Urinary bladder (tissue), 4 donors: ENCODE measurements around the gene SEMA3G. TPM values are rescaled to one million over a fixed set of nuclear protein-coding genes. Genes with fewer than 3 reads are reported as not detected.
A peak's percentile ranks its signal among the peaks of the same experiment; 100 is the strongest.

Source experiments
- DNase-seq: peaks from one replicate; pipeline ENCODE4 v3.0.0-alpha.2; 2015; ENCODE audit errors: extremely low spot score
- H3K27ac ChIP-seq: one replicate; pipeline ENCODE4 v1.5.1; 2013; ENCODE audit warnings: low read depth, mild to moderate bottlenecking, moderate library complexity
- H3K36me3 ChIP-seq: one replicate; pipeline ENCODE4 v1.6.1; 2013; ENCODE audit warnings: mild to moderate bottlenecking, moderate library complexity; ENCODE audit not compliant: insufficient read depth
- H3K4me1 ChIP-seq: one replicate; pipeline ENCODE4 v1.6.1; 2013; ENCODE audit warnings: mild to moderate bottlenecking, moderate library complexity; ENCODE audit not compliant: insufficient read depth
- H3K4me3 ChIP-seq: one replicate; pipeline ENCODE4 v1.5.1; 2013; ENCODE audit warnings: low read depth, low read length
- WGBS: extraction: QIAGEN DNeasy Blood & Tissue Kit; methylation state at CpG from one replicate; pipeline ENCODE4 v1.1.7; 2013; 5-methylcytosine and 5-hydroxymethylcytosine counted together
- polyA plus RNA-seq: library from polyadenylated mRNA; stranded (reverse); fragments of 200-250 nt; gene quantifications from one replicate; pipeline ENCODE4 v1.2.3, GENCODE V29; 2013
- total RNA-seq: library from RNA; depleted of rRNA; stranded (reverse); fragments of >200 nt; gene quantifications from one replicate; pipeline ENCODE4 v1.2.3, GENCODE V29; 2014
- donor health status: healthy with polysubstance abuse.
- donor health status: healthy.

The SEMA3G gene
- total RNA-seq (7.6 TPM), polyA plus RNA-seq (28.5 TPM)

DNA sequence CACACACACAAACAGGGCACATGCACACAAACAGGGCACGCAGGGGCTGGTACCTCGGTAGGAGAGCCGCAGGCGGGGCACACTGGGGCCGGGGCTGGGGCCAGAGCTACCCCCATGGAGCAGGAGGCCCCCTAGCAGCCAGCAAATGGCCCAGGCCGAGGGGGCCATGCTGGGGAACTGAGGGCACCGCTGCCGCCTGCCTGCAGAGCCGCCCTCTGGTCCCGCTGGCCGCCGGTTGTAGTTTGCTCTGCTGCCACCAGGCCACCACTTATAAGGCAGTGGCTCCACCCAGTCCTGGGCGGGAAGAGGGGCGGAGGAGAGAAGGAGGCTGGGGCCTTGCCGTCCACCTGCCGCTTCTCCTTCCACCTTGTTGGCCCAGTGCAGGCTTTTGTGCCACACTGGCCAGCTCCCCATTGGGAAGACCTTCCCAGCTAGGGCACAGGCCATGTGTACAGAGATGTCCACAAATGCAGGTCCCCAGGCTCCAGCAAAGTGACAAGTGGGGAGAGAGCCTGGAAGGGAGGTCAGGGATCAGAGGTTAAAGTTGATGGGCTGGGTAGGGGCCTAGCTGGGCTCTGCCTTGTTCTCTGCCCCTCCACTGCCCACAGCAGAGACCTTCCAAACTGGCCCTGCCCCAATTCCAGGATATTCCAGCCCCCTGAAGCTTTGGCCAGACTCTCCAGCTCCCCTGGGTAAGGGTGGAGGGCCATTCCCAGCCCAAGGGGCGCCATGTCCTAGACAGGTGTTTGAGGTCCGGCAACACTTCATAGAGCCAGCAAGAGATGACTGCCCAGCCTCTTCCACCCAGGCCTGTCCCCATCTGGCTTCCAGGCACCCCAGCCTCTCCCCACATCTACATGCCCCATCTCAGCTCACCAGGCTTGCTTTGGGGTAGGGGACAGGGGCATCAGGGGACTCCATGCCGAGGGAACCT is at the start of gene SEMA3G:
Gene SEMA3G, minus strand, starts transcription at position 244 of the 934 bp plus-strand sequence. Its CDS starts 76 bp downstream, at position 168.
- no peak within 1 kb of the TSS for H3K4me3 ChIP-seq
- no peak within 1 kb of the TSS for H3K27ac ChIP-seq
- H3K4me1 ChIP-seq = no peaks in the 10 kb centered on the region
- no peak for DNase-seq
- 25% methylated on average over 19 of the region's 19 CpGs for WGBS
- H3K36me3 ChIP-seq = no peaks in the 10 kb centered on the region

DNA sequence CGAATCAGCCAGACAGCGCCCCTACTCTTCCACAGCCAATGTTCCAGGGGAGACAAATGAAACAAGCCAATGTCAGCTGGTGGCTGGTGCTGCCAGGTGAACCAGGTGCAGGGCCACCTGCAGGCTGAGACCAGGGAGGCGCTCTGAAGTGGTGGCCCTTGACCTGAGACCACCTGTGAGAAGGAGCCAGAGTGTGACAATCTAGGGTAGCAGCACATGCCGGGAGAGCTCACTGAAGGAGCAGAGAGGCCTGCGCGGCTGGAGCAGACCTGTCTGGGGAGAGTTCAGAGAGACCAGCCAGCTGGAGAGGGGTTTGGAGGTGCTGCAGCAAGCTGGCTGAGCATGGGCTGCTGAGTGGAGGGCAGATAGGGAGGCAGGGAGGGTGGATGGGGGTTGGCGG is 49.5 kb upstream of the SEMA3G start:
- H3K36me3 ChIP-seq = peaks cover 12% of the 10 kb centered on the region
- no peaks in the 10 kb centered on the region for H3K4me1 ChIP-seq
- no peak overlapping the region for H3K4me3 ChIP-seq
- no peak overlapping the region for H3K27ac ChIP-seq
- no peak for DNase-seq
- WGBS = 73% methylated on average over 7 of the region's 7 CpGs

DNA sequence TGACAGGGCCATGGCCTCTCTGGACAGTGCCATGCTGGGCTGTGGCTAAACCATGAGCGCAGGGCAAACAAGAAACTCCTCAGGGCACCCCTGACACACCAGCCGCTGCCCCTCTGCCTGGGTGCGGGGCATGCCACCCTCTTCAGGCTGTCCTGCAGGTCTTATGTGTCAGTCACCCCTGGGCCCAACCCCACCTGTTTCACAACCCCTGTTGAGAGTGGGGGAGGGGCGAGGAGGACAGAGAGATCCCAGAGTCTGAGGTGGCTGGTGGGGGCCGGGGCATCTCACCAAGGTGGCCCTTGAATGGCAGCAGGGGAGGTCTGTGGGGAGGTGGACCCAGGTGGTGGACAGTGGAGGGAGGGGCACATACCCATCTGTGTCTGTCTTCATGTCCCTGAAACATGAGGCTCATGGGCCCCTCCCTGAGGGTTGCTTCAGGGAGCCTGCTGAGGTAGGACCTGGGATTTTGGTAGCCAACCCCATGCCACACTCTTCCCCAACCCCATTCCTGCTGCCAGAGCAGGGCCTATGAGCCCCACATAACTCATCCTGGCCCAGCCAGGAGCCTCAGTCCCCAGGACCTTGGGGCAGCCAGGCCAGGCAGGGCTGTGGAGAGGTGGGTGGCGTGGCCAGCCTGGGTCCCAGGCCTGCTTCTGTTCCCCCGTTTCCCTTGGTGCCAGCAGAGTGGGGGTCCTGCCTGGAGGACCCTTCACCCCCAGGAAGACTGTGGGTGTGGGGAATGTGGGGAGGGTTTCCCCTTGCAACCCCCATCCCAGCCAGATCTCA is 48.5 kb upstream of the SEMA3G start:
- Histone ChIP-seq H3K4me3 (no peak overlapping the region), H3K36me3 (peaks cover 13% of the 10 kb centered on the region), H3K27ac (no peak overlapping the region), H3K4me1 (no peaks in the 10 kb centered on the region)
- DNase-seq = no peak
- WGBS = 93% methylated on average over 7 of the region's 7 CpGs

DNA sequence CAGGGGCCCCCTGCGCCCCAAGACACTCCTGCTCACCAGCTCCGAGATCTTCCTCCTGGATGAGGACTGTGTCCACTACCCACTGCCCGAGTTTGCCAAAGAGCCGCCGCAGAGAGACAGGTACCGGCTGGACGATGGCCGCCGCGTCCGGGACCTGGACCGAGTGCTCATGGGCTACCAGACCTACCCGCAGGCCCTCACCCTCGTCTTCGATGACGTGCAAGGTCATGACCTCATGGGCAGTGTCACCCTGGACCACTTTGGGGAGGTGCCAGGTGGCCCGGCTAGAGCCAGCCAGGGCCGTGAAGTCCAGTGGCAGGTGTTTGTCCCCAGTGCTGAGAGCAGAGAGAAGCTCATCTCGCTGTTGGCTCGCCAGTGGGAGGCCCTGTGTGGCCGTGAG is 47.2 kb upstream of the SEMA3G start:
- Histone ChIP-seq H3K4me3 (no peak overlapping the region), H3K27ac (no peak overlapping the region), H3K4me1 (no peaks in the 10 kb centered on the region), H3K36me3 (peaks cover 16% of the 10 kb centered on the region)
- no peak for DNase-seq
- 89% methylated on average over 21 of the region's 21 CpGs for WGBS

DNA sequence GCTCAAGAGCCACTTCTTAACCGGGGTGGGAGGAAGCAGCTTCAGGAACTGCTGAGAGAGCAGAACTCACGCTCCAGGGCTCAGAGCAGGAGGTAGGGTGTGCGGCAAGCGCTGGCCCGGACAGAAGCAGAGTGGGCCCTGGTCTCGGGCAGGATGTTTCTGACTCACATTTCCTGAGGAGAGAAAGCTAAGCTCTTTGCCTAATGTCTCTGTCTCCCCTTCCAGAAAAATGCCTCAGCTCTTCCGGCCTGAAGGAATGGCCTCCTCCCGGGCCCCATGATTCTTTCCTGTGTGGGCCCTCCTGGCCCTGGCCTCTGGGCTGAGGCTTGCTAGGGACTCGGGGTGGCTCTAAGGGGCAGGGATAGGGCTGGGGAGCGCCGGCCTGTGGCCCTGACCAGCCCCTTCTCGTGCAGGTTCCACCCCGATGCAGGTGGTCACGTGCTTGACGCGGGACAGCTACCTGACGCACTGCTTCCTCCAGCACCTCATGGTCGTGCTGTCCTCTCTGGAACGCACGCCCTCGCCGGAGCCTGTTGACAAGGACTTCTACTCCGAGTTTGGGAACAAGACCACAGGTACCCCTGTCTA is 46.1 kb upstream of the SEMA3G start:
- Histone ChIP-seq H3K4me1 (no peaks in the 10 kb centered on the region), H3K36me3 (peaks cover 16% of the 10 kb centered on the region), H3K27ac (no peak overlapping the region), H3K4me3 (no peak overlapping the region)
- DNase-seq = no peak
- WGBS = 84% methylated on average over 23 of the region's 23 CpGs

DNA sequence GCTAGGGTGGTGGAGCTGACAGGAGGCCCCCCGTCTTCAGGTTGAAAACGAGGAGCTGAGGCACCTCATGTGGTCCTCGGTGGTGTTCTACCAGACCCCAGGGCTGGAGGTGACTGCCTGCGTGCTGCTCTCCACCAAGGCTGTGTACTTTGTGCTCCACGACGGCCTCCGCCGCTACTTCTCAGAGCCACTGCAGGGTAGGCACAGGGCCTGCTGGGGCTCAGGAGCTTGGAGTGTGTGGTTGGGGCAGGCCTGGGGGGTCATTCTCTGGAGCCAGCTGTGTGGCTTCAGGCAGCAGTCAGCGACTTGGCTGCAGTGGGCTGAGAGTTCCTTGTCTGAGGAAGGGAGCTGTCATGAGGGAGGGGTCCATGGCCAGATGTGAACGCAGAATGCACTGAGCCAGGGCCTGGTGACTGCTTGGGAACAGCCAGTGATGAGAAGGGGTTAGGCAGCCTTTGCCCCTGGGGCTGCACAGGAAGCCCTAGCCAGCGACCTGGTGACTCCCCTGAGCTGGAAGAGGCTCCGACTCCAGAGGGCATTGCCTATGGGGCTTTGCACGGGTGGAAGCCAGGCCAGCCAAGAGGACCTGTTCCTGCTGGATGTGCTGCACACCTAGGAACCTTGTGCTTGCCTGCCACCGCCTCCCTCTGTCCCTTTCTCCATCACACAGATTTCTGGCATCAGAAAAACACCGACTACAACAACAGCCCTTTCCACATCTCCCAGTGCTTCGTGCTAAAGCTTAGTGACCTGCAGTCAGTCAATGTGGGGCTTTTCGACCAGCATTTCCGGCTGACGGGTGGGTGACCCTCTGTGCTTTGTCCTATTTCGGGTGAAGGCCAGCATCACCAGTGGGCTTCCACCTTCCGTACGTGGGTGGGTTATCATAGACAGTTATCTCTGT is 45.4 kb upstream of the SEMA3G start:
- Histone ChIP-seq H3K4me3 (no peak overlapping the region), H3K4me1 (no peaks in the 10 kb centered on the region), H3K27ac (no peak overlapping the region), H3K36me3 (peaks cover 16% of the 10 kb centered on the region)
- 82% methylated on average over 22 of the region's 22 CpGs for WGBS
- DNase-seq = no peak

DNA sequence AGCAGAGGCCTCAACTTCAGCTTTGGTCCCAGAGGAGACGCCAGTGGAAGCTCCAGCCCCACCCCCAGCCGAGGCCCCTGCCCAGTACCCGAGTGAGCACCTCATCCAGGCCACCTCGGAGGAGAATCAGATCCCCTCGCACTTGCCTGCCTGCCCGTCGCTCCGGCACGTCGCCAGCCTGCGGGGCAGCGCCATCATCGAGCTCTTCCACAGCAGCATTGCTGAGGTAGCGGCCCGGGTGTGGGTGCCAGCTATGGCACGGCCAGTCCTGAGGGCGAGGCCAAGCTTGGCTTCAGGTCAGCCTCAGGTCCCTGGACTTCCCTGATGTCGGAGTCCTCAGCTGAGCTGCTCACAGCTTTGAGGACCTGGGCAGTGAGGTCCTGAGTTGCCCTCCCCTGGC is 44.5 kb upstream of the SEMA3G start:
- 92% methylated on average over 18 of the region's 18 CpGs for WGBS
- no peak for DNase-seq
- no peak overlapping the region for H3K27ac ChIP-seq
- H3K4me1 ChIP-seq = no peaks in the 10 kb centered on the region
- peaks cover 16% of the 10 kb centered on the region for H3K36me3 ChIP-seq
- H3K4me3 ChIP-seq = no peak overlapping the region

DNA sequence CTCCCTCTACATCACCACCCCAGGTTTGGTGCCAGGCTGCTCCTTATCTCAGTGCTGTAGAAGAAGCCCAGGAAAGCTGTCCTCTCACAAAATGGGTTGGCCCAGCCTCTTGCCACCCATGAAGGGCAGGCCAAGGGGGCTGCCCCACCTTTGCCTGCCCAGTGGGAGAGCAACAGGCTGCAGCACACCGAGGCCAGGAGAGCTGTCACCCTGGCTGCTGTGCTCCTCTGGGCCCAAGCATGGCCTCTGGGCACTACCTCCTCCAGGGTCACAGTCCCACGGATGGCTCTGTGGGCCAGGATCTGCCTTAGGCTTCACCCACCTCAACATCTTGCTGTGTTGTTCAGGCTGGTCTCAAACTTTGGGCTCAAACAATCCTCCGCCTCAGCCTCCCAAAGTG is 43.8 kb upstream of the SEMA3G start:
- no peak overlapping the region for H3K27ac ChIP-seq
- no peaks in the 10 kb centered on the region for H3K4me1 ChIP-seq
- DNase-seq = no peak
- H3K36me3 ChIP-seq = peaks cover 16% of the 10 kb centered on the region
- WGBS = 91% methylated on average over 3 of the region's 3 CpGs
- no peak overlapping the region for H3K4me3 ChIP-seq

DNA sequence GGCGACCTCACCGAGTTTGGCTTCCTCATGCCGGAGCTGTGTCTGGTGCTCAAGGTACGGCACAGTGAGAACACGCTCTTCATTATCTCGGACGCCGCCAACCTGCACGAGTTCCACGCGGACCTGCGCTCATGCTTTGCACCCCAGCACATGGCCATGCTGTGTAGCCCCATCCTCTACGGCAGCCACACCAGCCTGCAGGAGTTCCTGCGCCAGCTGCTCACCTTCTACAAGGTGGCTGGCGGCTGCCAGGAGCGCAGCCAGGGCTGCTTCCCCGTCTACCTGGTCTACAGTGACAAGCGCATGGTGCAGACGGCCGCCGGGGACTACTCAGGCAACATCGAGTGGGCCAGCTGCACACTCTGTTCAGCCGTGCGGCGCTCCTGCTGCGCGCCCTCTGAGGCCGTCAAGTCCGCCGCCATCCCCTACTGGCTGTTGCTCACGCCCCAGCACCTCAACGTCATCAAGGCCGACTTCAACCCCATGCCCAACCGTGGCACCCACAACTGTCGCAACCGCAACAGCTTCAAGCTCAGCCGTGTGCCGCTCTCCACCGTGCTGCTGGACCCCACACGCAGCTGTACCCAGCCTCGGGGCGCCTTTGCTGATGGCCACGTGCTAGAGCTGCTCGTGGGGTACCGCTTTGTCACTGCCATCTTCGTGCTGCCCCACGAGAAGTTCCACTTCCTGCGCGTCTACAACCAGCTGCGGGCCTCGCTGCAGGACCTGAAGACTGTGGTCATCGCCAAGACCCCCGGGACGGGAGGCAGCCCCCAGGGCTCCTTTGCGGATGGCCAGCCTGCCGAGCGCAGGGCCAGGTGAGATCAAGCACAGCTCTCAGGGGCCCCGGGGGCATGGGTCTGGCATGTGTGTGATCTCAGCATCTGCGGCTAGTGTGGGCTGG is 43.1 kb upstream of the SEMA3G start:
- Histone ChIP-seq H3K4me3 (no peak overlapping the region), H3K36me3 (peaks cover 15% of the 10 kb centered on the region), H3K27ac (no peak overlapping the region), H3K4me1 (no peaks in the 10 kb centered on the region)
- 96% methylated on average over 59 of the region's 59 CpGs for WGBS
- no peak for DNase-seq

DNA sequence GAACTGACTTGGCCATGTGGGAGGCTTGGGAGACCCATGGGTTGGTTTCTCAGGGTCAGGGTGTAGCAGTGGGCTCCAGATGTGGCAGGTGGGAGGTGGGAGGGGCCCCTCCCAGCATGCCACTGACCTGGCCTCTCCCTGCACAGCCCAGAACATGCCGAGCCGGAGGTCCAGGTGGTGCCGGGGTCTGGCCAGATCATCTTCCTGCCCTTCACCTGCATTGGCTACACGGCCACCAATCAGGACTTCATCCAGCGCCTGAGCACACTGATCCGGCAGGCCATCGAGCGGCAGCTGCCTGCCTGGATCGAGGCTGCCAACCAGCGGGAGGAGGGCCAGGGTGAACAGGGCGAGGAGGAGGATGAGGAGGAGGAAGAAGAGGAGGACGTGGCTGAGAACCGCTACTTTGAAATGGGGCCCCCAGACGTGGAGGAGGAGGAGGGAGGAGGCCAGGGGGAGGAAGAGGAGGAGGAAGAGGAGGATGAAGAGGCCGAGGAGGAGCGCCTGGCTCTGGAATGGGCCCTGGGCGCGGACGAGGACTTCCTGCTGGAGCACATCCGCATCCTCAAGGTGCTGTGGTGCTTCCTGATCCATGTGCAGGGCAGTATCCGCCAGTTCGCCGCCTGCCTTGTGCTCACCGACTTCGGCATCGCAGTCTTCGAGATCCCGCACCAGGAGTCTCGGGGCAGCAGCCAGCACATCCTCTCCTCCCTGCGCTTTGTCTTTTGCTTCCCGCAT is 42.3 kb upstream of the SEMA3G start:
- Histone ChIP-seq H3K4me1 (no peaks in the 10 kb centered on the region), H3K36me3 (peaks cover 14% of the 10 kb centered on the region), H3K4me3 (no peak overlapping the region), H3K27ac (no peak overlapping the region)
- 91% methylated on average over 31 of the region's 31 CpGs for WGBS
- no peak for DNase-seq

DNA sequence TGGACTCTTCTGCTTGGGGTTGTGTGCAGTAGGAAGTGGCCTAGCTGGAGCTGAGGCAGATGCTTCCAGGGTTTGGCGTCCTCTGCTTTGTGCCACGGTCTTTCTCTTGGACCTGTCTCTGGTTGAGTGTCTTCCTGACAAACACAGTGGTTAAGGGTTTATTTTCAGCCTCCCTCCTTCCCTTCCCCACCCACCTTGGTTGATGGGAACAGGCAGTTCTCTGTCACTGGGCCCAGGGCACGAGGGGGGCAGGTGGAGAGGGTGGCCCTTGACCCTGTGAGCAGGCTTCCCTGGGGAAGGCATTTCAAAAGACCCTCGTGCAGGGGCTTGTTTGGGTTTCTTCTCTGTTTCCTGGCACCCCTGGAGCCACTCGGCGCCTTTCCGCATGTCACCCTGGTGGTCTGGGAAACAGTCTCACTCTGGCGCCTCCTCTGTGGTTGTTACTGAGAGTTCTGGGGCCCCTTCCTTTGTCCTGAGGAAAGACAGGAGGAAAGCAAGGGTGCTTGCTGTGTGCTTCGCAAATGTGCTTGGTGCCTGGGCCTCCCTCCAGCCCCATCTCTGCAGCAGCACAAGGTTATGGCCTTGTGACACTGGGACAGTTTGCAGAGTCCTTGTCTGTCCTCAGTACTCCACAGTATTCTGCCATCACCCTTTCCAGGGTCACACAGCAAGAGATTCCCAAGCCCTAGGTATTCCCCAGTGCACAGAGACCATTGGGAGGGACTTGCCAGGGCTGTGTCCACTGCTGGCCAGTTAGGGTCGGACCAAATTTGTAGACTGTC is 40.0 kb upstream of the SEMA3G start:
- Histone ChIP-seq H3K27ac (peak overlapping the region; percentile 69), H3K4me1 (no peaks in the 10 kb centered on the region), H3K36me3 (peaks cover 7% of the 10 kb centered on the region), H3K4me3 (no peak overlapping the region)
- no peak for DNase-seq
- 67% methylated on average over 10 of the region's 10 CpGs for WGBS
